ENCODE results near the gene UQCC2. TPM values are rescaled to one million over a fixed set of nuclear protein-coding genes. Genes with fewer than 3 reads are reported as not detected.

Gene UQCC2
- total RNA-seq, 4 donors from 2014 or later, result 11.3 to 39.4 (median 21.7) TPM

DNA sequence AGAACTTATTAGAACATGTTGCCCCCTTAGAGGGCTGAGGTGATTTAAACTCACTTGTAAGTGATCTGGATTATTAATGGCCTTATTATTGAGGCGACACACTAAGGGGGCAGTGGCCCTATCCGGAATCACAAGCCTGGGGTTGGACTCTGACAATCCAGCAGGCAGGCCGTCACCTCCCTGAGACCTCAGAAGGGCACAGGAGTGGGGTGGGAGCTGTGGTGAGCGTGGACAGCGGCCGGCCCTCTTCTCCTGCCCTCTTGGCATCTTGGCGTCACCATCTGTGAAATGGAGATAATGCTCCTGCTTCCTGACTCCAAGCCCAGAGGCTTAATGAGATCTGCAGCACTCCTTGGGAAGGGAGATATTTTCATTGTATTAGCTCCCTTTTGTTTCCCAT lies 15.6 kb upstream of the UQCC2 start:
- no peak for DNase-seq (ENCODE audit: low spot score in 2 of 2)
- Histone ChIP-seq H3K27me3 (peaks cover 10% of the 10 kb centered on the region), H3K27ac (no peak overlapping the region), H3K36me3 (no peaks in the 10 kb centered on the region), H3K4me3 (no peak overlapping the region), H3K9me3 (no peaks in the 10 kb centered on the region), H3K4me1 (no peaks in the 10 kb centered on the region)
- WGBS, result 97% methylated on average over 5 of the region's 7 CpGs
- TF ChIP-seq CTCF (IDR thresholded peaks at IDR 0.05) (no peak), POLR2AphosphoS5 (IDR thresholded peaks at IDR 0.05) (no peak), EP300 (IDR thresholded peaks at IDR 0.05) (no peak), POLR2A (IDR thresholded peaks at IDR 0.05) (no peak)

DNA sequence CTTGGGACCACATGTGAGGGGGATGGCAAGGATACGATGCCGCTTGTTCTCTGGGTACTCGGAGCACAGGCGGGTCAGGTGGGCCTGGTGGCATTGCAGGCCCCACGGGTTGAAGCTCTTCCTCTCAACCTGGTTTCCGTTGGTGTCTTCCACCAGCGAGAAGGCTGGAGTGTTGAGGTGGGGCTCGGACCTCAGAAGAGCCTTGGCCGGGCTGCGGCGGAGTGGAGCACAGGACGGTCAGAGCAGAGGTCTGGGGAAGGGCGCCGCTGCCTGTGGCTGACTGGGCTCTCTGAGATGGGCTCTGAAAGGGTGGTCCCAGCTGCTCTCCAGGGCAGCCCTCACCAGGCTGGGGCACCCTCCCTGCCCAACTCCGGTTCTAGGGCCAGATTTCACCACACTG lies 15.2 kb upstream of the UQCC2 start:
- no peak overlapping the region for H3K27ac ChIP-seq
- no peaks in the 10 kb centered on the region for H3K36me3 ChIP-seq
- no peaks in the 10 kb centered on the region for H3K4me1 ChIP-seq
- WGBS, result 97% methylated on average over 15 of the region's 15 CpGs
- peaks cover 13% of the 10 kb centered on the region for H3K27me3 ChIP-seq
- H3K4me3 ChIP-seq, result no peak overlapping the region
- TF ChIP-seq EP300 (IDR thresholded peaks at IDR 0.05) (no peak), POLR2A (IDR thresholded peaks at IDR 0.05) (no peak), POLR2AphosphoS5 (IDR thresholded peaks at IDR 0.05) (no peak), CTCF (IDR thresholded peaks at IDR 0.05) (no peak)
- no peak for DNase-seq (ENCODE audit: low spot score in 2 of 2)
- no peaks in the 10 kb centered on the region for H3K9me3 ChIP-seq

- H3K9me3 ChIP-seq, result no peaks in the 10 kb centered on the region
- no peaks in the 10 kb centered on the region for H3K4me1 ChIP-seq
- H3K4me3 ChIP-seq, result no peak overlapping the region
- DNase-seq (ENCODE audit: low spot score in 2 of 2), result no peak
- peaks cover 13% of the 10 kb centered on the region for H3K27me3 ChIP-seq
- no peak overlapping the region for H3K27ac ChIP-seq
- WGBS, result 86% methylated on average over 7 of the region's 7 CpGs
- no peak for TF ChIP-seq POLR2AphosphoS5 (IDR thresholded peaks at IDR 0.05)
- TF ChIP-seq POLR2A (IDR thresholded peaks at IDR 0.05), result no peak
- TF ChIP-seq EP300 (IDR thresholded peaks at IDR 0.05), result no peak
- no peak for TF ChIP-seq CTCF (IDR thresholded peaks at IDR 0.05)
- H3K36me3 ChIP-seq, result no peaks in the 10 kb centered on the region
Measured at GRCh38 chr6:33725891-33726673, 14.6 kb upstream of the UQCC2 start.

- Histone ChIP-seq H3K4me1 (no peaks in the 10 kb centered on the region), H3K27me3 (peaks cover 13% of the 10 kb centered on the region), H3K36me3 (no peaks in the 10 kb centered on the region), H3K4me3 (no peak overlapping the region), H3K9me3 (no peaks in the 10 kb centered on the region), H3K27ac (no peak overlapping the region)
- DNase-seq (ENCODE audit: low spot score in 2 of 2), result no peak
- TF ChIP-seq EP300 (IDR thresholded peaks at IDR 0.05), result no peak
- TF ChIP-seq POLR2A (IDR thresholded peaks at IDR 0.05), result no peak
- no peak for TF ChIP-seq POLR2AphosphoS5 (IDR thresholded peaks at IDR 0.05)
- TF ChIP-seq CTCF (IDR thresholded peaks at IDR 0.05), result no peak
- 93% methylated on average over 14 of the region's 14 CpGs for WGBS
Measured at GRCh38 chr6:33725222-33725621, 13.7 kb upstream of the UQCC2 start.

DNA sequence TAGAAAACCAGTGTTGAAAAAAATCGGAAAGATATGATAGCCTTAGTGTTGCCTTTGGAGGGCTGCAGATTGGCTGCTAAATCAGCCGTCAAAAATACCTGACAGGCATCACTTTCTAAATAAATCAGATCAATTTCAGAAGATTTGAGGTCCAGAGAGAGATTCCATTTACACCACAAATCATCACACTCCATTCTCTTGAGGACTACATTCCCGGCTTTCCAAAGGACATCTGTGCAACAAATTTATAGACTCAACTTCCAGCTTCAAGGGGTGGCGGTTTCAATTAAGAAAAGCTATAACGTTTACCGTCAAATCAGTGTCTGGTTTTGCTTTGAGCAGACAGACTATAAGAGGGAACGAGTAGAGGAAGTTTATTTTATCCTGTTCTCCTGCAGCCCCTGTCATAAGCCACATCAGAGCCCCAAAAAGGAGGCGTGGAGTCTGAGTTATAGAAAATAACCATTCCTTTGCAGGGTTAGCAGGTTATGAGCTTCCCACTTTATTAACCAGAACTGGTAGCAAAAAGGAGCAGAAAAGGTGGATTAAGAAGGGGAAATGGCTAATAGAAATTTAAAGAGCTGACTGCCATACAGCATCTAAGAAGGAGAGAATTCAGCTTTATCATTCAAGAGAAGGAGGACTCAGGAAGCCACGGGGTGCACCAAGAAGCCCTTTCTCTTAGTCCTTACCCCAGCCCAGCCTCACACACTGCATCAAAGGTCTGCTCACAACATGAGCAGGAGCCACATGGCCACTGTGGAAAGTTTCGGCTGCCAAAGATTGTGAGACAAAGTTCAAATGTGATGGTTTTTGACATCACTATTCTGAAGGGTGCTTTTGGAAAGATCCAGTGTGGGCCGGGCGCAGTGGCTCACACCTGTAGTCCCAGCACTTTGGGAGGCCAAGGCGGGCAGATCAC lies 12.9 kb upstream of the UQCC2 start:
- no peak overlapping the region for H3K4me3 ChIP-seq
- H3K4me1 ChIP-seq, result no peaks in the 10 kb centered on the region
- no peak for TF ChIP-seq EP300 (IDR thresholded peaks at IDR 0.05)
- no peak for TF ChIP-seq CTCF (IDR thresholded peaks at IDR 0.05)
- no peak for TF ChIP-seq POLR2A (IDR thresholded peaks at IDR 0.05)
- TF ChIP-seq POLR2AphosphoS5 (IDR thresholded peaks at IDR 0.05), result no peak
- H3K9me3 ChIP-seq, result no peaks in the 10 kb centered on the region
- no peak for DNase-seq (ENCODE audit: low spot score in 2 of 2)
- H3K27me3 ChIP-seq, result peaks cover 13% of the 10 kb centered on the region
- no peak overlapping the region for H3K27ac ChIP-seq
- no peaks in the 10 kb centered on the region for H3K36me3 ChIP-seq
- WGBS, result 62% methylated on average over 12 of the region's 13 CpGs

All from suprapubic skin (tissue), 4 donors.